PFSK-1 (cell line): ENCODE results near the gene SNX8.

Source experiments
- POLR2AphosphoS5 ChIP-seq: IDR thresholded peaks from 2 replicates; pipeline ENCODE4 v1.6.1; 2012; ENCODE audit warnings: low read depth, mild to moderate bottlenecking, control low read depth, low read length, moderate library complexity
- REST ChIP-seq, 2 experiments: IDR thresholded peaks; 2 replicates each; pipeline versions ENCODE4 v1.6.1 to v1.8.0; 2011 to 2012; ENCODE audit warnings: low read depth in 2 of 2, low read length in 2 of 2, control low read depth in 1 of 2, inconsistent platforms in 1 of 2, mild to moderate bottlenecking in 1 of 2, moderate library complexity in 1 of 2; ENCODE audit not compliant: insufficient read depth in 1 of 2
- SIN3A ChIP-seq: IDR thresholded peaks from 2 replicates; pipeline ENCODE4 v1.6.1; 2012; ENCODE audit warnings: mild to moderate bottlenecking, low read length, moderate library complexity, borderline replicate concordance; ENCODE audit not compliant: insufficient read depth
- TAF1 ChIP-seq: IDR thresholded peaks from 2 replicates; pipeline ENCODE4 v1.6.1; 2012; ENCODE audit warnings: low read length, control low read depth, borderline replicate concordance; ENCODE audit not compliant: insufficient read depth

- TF ChIP-seq REST (IDR thresholded peaks at IDR 0.05; ENCODE audit: insufficient read depth in 1 of 2, low read depth in 2 of 2, low read length in 2 of 2): no peak
- no peak for TF ChIP-seq SIN3A
- no peak for TF ChIP-seq POLR2AphosphoS5
- TF ChIP-seq TAF1: no peak
Measured at GRCh38 chr7:2249744-2250323, 64.4 kb downstream of the SNX8 start.
